OCI-LY1 (cell line): ENCODE data around the gene CNTN5.

Experiments used
- H2AFZ ChIP-seq: fragments of 200-600 bp; sonication (generic), shearing (Covaris generic); 2 replicates; pipeline ENCODE4 v1.6.0; 2014; ENCODE audit warnings: antibody characterized with exemption, mild to moderate bottlenecking, low read length
- H3F3A ChIP-seq: fragments of 200-600 bp; sonication (generic), shearing (Covaris generic); 2 replicates; pipeline ENCODE4 v1.6.0; 2014; ENCODE audit warnings: mild to moderate bottlenecking, antibody characterized with exemption, low read length, moderate library complexity; ENCODE audit not compliant: insufficient read depth
- H3K27ac ChIP-seq: fragments of 200-600 bp; sonication (generic); 2 replicates; pipeline ENCODE4 v1.5.1; 2014; ENCODE audit warnings: low read length, mixed run types, mild to moderate bottlenecking, low read depth; ENCODE audit not compliant: poor library complexity, severe bottlenecking
- H3K27me3 ChIP-seq: fragments of 200-600 bp; sonication (generic); 2 replicates; pipeline ENCODE4 v1.6.0; 2014; ENCODE audit warnings: antibody characterized with exemption, mild to moderate bottlenecking, low read length, moderate library complexity; ENCODE audit not compliant: insufficient read depth
- H3K36me3 ChIP-seq: fragments of 200-600 bp; sonication (generic); 2 replicates; pipeline ENCODE4 v1.6.1; 2014; ENCODE audit warnings: mild to moderate bottlenecking, antibody characterized with exemption, low read length, moderate library complexity, mixed read lengths; ENCODE audit not compliant: insufficient read depth
- H3K4me1 ChIP-seq: fragments of 200-600 bp; sonication (generic); 2 replicates; pipeline ENCODE4 v1.5.1; 2014; ENCODE audit warnings: mild to moderate bottlenecking, low read length, moderate library complexity; ENCODE audit not compliant: insufficient read depth, severe bottlenecking
- H3K4me2 ChIP-seq: fragments of 200-600 bp; sonication (generic), shearing (Covaris generic); 2 replicates; pipeline ENCODE4 v1.6.1; 2014; ENCODE audit warnings: low read length
- H3K4me3 ChIP-seq: fragments of 200-600 bp; sonication (generic); 2 replicates; pipeline ENCODE4 v1.5.1; 2014; ENCODE audit warnings: low read length, low read depth, mild to moderate bottlenecking, mixed read lengths; ENCODE audit not compliant: poor library complexity, severe bottlenecking
- H3K79me2 ChIP-seq: fragments of 200-600 bp; shearing (Covaris generic); 2 replicates; pipeline ENCODE4 v1.6.1; 2016; ENCODE audit warnings: mixed run types, low read length, mixed read lengths; ENCODE audit not compliant: insufficient read depth
- H3K9ac ChIP-seq: fragments of 200-600 bp; sonication (generic), shearing (Covaris generic); 2 replicates; pipeline ENCODE4 v1.6.1; 2014; ENCODE audit warnings: mild to moderate bottlenecking, low read length, mixed read lengths
- H3K9me2 ChIP-seq: fragments of 200-600 bp; sonication (generic), shearing (Covaris generic); 2 replicates; pipeline ENCODE4 v1.6.1; 2014; ENCODE audit warnings: low read depth, mild to moderate bottlenecking, low read length, mixed read lengths
- H3K9me3 ChIP-seq: fragments of 200-600 bp; shearing (Covaris generic); 2 replicates; pipeline ENCODE4 v1.6.1; 2014; ENCODE audit warnings: low read length, mixed read lengths
- H4K20me1 ChIP-seq: fragments of 200-600 bp; sonication (generic), shearing (Covaris generic); 2 replicates; pipeline ENCODE4 v1.6.0; 2016; ENCODE audit warnings: mild to moderate bottlenecking, low read length; ENCODE audit not compliant: insufficient read depth
- CTCF ChIP-seq: fragments of 200-600 bp; sonication (generic), shearing (Covaris generic); IDR thresholded peaks from 2 replicates; pipeline ENCODE4 v1.5.1; 2017; ENCODE audit warnings: mild to moderate bottlenecking, antibody characterized with exemption, low read length, moderate library complexity, mixed read lengths
- EZH2 ChIP-seq: fragments of 200-600 bp; sonication (generic), shearing (Covaris generic); IDR thresholded peaks from 2 replicates; pipeline ENCODE4 v1.8.0; 2017; ENCODE audit warnings: borderline replicate concordance, mixed run types, mild to moderate bottlenecking, antibody characterized with exemption, low read length, moderate library complexity, mixed read lengths

The CNTN5 gene

GRCh38 chr11:100080821-100081220 lies 1060.1 kb downstream of the CNTN5 start:
- Histone ChIP-seq H3K4me1 (no peaks in the 10 kb centered on the region), H3K4me2 (no peak overlapping the region), H3K36me3 (no peaks in the 10 kb centered on the region), H3K27ac (no peak overlapping the region), H3K9ac (no peak overlapping the region), H3K79me2 (no peaks in the 10 kb centered on the region), H3K4me3 (no peak overlapping the region), H2AFZ (no peak overlapping the region), H3K27me3 (no peaks in the 10 kb centered on the region), H3K9me3 (no peaks in the 10 kb centered on the region), H3F3A (no peaks in the 10 kb centered on the region), H4K20me1 (no peaks in the 10 kb centered on the region), H3K9me2 (no peaks in the 10 kb centered on the region)
- TF ChIP-seq CTCF = no peak
- no peak for TF ChIP-seq EZH2

- Histone ChIP-seq H3K9me3 (no peaks in the 10 kb centered on the region), H3K4me3 (no peak overlapping the region), H2AFZ (no peak overlapping the region), H3K27ac (no peak overlapping the region), H3K27me3 (no peaks in the 10 kb centered on the region), H3F3A (no peaks in the 10 kb centered on the region), H3K4me1 (no peaks in the 10 kb centered on the region), H3K36me3 (no peaks in the 10 kb centered on the region), H3K79me2 (no peaks in the 10 kb centered on the region), H3K4me2 (no peak overlapping the region), H3K9me2 (no peaks in the 10 kb centered on the region), H4K20me1 (no peaks in the 10 kb centered on the region), H3K9ac (no peak overlapping the region)
- TF ChIP-seq CTCF (no peak), EZH2 (no peak)
These were observed 1072.9 kb downstream of the CNTN5 start for GRCh38 chr11:100093698-100094097.

GRCh38 chr11:100094121-100094865 lies 1073.5 kb downstream of the CNTN5 start:
- no peak for TF ChIP-seq CTCF
- H4K20me1 ChIP-seq = no peaks in the 10 kb centered on the region
- no peaks in the 10 kb centered on the region for H3K27me3 ChIP-seq
- H3K9ac ChIP-seq = no peak overlapping the region
- no peak overlapping the region for H3K4me3 ChIP-seq
- H3K9me2 ChIP-seq = no peaks in the 10 kb centered on the region
- H3K9me3 ChIP-seq = no peaks in the 10 kb centered on the region
- no peak overlapping the region for H2AFZ ChIP-seq
- no peaks in the 10 kb centered on the region for H3F3A ChIP-seq
- H3K36me3 ChIP-seq = no peaks in the 10 kb centered on the region
- H3K79me2 ChIP-seq = no peaks in the 10 kb centered on the region
- no peak overlapping the region for H3K4me2 ChIP-seq
- H3K27ac ChIP-seq = no peak overlapping the region
- no peaks in the 10 kb centered on the region for H3K4me1 ChIP-seq
